Uterus (tissue), 4 donors: Measurements from ENCODE around the gene PPP2R5B. TPM values are rescaled to one million over a fixed set of nuclear protein-coding genes. Genes with fewer than 3 reads are reported as not detected.

Experiments
- DNase-seq, 2 donors: peaks; one replicate each; pipeline ENCODE4 v3.0.0-alpha.2; 2019 to 2020
- H3K27ac ChIP-seq, 2 donors: fragments of 200-600 bp; sonication (generic); 1 replicate in 1 of 2; 2 replicates in 1 of 2; pipeline ENCODE4 v1.5.1; 2016 to 2018
- H3K27me3 ChIP-seq, 2 donors: fragments of 200-600 bp; sonication (generic); one replicate each; pipeline ENCODE4 v1.5.1; 2018 to 2019; ENCODE audit warnings: control low read depth in 1 of 2
- H3K36me3 ChIP-seq, 2 donors: fragments of 200-600 bp; sonication (generic); one replicate each; pipeline ENCODE4 v1.5.1; 2019; ENCODE audit warnings: control low read depth in 1 of 2
- H3K4me1 ChIP-seq, 2 donors: fragments of 200-600 bp; sonication (generic); one replicate each; pipeline ENCODE4 v1.5.1; 2018 to 2019; ENCODE audit warnings: control low read depth in 1 of 2
- H3K4me3 ChIP-seq, 2 donors: fragments of 200-600 bp; sonication (generic); 1 replicate in 1 of 2; 2 replicates in 1 of 2; pipeline ENCODE4 v1.5.1; 2018 to 2019; ENCODE audit warnings: mild to moderate bottlenecking in 1 of 2
- H3K9me3 ChIP-seq, 2 donors: fragments of 200-600 bp; sonication (generic); one replicate each; pipeline ENCODE4 v1.5.1; 2019; ENCODE audit warnings: control low read depth in 1 of 2
- CTCF ChIP-seq, 4 experiments: fragments of 200-600 bp in 2 of 4; fragments of 450-650 bp in 2 of 4; sonication (generic) in 2 of 4; IDR thresholded peaks; one replicate each; pipeline ENCODE4 v1.5.1; 2016 to 2019; ENCODE audit warnings: antibody characterized with exemption in 4 of 4, mild to moderate bottlenecking in 2 of 4, moderate library complexity in 1 of 4
- POLR2A ChIP-seq, 2 donors: fragments of 450-650 bp; IDR thresholded peaks; one replicate each; pipeline ENCODE4 v1.6.1; 2016; ENCODE audit warnings: antibody characterized with exemption in 2 of 2, mild to moderate bottlenecking in 1 of 2, moderate library complexity in 1 of 2
- intact Hi-C: fragments of 100-400 bp; cut with DNase I; formaldehyde crosslinking; loops from one replicate; pipeline ENCODE4 v1.15.1; 2023; ENCODE audit warnings: low total_unique reads
- total RNA-seq, 4 donors: library from RNA; depleted of rRNA in 3 of 4; stranded (reverse); fragments of >200 nt in 3 of 4; gene quantifications; one replicate each; pipeline versions ENCODE4 v1.1.0 to v1.2.4, GENCODE V29; 2014 to 2023
- donor health status: DM: yes; HTN: yes; CAD: no.

The PPP2R5B gene
- total RNA-seq, 4 donors from 2014 or later, result 6.7 to 23.4 (median 13.0) TPM

DNA sequence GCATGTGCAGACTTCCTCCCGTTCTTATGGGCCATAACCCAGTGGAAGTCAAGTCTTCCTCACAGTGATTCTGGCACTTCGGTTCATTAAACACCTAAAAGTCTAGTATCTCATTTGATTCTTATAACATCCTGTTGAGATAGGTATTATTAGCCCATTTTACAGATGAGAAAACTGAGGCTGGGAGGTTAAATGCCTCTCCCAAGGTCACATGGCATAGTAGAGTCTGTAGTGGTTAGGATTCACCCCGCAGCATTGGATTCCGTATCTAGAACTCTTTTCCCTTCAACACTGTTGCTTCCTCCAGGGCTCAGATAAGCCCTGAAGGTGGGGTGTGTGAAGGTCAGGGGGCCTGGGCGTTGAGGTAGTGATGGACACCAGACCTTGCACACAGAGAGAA is 7.8 kb downstream of the PPP2R5B start:
- intact Hi-C loops, result no loop called here
- Histone ChIP-seq H3K36me3 (no peaks in the 10 kb centered on the region), H3K4me3 (no peak overlapping the region)

DNA sequence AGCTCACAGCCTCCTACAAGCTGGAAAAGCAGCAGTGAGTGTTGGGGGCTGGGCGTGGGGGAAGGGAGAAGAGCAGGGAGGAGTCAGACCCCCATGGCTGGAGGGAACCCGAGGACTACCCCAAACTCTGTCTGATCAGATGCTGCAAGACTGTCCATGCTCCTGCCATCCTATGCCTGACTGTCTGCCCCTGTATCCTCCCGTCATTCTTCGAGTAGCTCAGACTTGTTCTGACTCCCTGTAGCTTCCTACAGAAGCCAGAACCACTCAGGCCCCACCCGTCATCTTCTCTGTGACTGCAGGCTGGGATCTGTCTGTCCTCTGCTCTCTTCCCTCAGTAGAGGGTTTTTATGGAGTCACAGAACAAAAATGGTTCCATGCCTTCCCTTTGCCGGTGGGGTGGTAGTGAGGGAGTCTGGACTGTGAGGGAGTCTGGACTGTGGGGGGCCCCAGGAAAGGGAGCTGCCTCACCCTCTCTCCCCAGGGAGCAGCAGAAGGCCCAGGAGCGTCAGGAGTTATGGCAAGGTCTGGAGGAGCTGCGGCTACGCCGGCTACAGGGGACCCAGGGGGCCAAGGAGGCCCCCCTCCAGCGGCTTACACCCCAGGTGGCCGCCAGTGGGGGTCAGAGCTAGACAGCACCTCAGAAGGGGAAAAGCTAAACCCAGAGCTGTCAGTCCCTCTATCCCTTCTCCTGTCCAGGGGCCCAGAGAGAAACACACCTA is 8.9 kb downstream of the PPP2R5B start:
- Histone ChIP-seq H3K27ac (no peak overlapping the region), H3K9me3 (no peaks in the 10 kb centered on the region), H3K27me3 (no peaks in the 10 kb centered on the region), H3K4me3 (no peak overlapping the region), H3K4me1 (no peaks in the 10 kb centered on the region), H3K36me3 (no peaks in the 10 kb centered on the region)
- TF ChIP-seq POLR2A (IDR thresholded peaks at IDR 0.05) (no peak), CTCF (IDR thresholded peaks at IDR 0.05) (no peak)
- DNase-seq, result peak in 1 of 2 donors; percentile 9
- intact Hi-C loops, result no loop called here

More for the DNA sequence above, 7.8 kb downstream of the PPP2R5B start:
- Histone ChIP-seq H3K27ac (no peak overlapping the region), H3K27me3 (no peaks in the 10 kb centered on the region), H3K4me1 (no peaks in the 10 kb centered on the region), H3K9me3 (no peaks in the 10 kb centered on the region)
- no peak for DNase-seq
- TF ChIP-seq POLR2A (IDR thresholded peaks at IDR 0.05), result no peak
- no peak for TF ChIP-seq CTCF (IDR thresholded peaks at IDR 0.05)

- no peaks in the 10 kb centered on the region for H3K36me3 ChIP-seq
- TF ChIP-seq POLR2A (IDR thresholded peaks at IDR 0.05) (no peak), CTCF (IDR thresholded peaks at IDR 0.05) (no peak)
- H3K4me1 ChIP-seq, result no peaks in the 10 kb centered on the region
- intact Hi-C loops, result no loop called here
- DNase-seq, result no peak
- no peak overlapping the region for H3K4me3 ChIP-seq
- no peaks in the 10 kb centered on the region for H3K9me3 ChIP-seq
- no peaks in the 10 kb centered on the region for H3K27me3 ChIP-seq
- H3K27ac ChIP-seq, result no peak overlapping the region
Observed at GRCh38 chr11:64933935-64934681, 9.6 kb downstream of the PPP2R5B start.

GRCh38 chr11:64934682-64935358 is 10.3 kb downstream of the PPP2R5B start:
- Histone ChIP-seq H3K27me3 (no peaks in the 10 kb centered on the region), H3K27ac (no peak overlapping the region), H3K4me1 (no peaks in the 10 kb centered on the region), H3K9me3 (no peaks in the 10 kb centered on the region), H3K4me3 (no peak overlapping the region), H3K36me3 (no peaks in the 10 kb centered on the region)
- no peak for DNase-seq
- TF ChIP-seq CTCF (IDR thresholded peaks at IDR 0.05) (no peak), POLR2A (IDR thresholded peaks at IDR 0.05) (no peak)
- intact Hi-C loops, result no loop called here
